Measurements from ENCODE around the gene SOX10.

The SOX10 gene

DNA sequence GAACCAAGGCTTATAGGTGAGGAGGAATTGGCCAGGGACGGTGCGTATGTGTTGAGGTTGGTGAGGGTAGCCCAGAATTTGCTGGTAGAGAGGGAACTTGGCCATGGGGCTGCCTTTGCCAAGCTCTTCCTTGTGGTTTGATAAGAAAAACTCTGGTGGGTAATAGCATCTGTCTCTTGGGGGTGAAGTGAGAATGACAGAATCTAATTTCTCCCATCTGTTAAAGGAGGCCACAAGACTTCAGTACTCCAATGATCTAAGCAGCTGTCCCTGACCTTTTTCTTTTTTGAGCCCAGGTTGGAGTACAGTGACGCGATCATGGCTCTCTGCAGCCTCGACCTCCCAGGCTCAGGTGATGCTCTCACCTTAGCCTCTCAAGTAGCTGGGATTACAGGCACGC lies 36.9 kb upstream of the SOX10 start:
- Histone ChIP-seq H3K9me3 (ENCODE audit: insufficient read depth, low read depth, low read length) (no peaks in the 10 kb centered on the region), H3K79me2 (ENCODE audit: insufficient read depth, low read length) (no peaks in the 10 kb centered on the region), H3K9me2 (replicated peaks; ENCODE audit: low read depth, low read length) (no peaks in the 10 kb centered on the region), H4K20me1 (ENCODE audit: insufficient read depth, low read length, poor library complexity, severe bottlenecking) (no peaks in the 10 kb centered on the region), H3K4me1 (ENCODE audit: insufficient read depth, low read length, poor library complexity, severe bottlenecking) (peaks cover 22% of the 10 kb centered on the region), H3F3A (ENCODE audit: low read depth) (no peaks in the 10 kb centered on the region), H3K36me3 (ENCODE audit: insufficient read depth, low read length) (no peaks in the 10 kb centered on the region), H3K27me3 (ENCODE audit: insufficient read depth, low read length, poor library complexity, severe bottlenecking) (no peaks in the 10 kb centered on the region), H3K9ac (ENCODE audit: low read depth, low read length, poor library complexity, severe bottlenecking) (no peak overlapping the region), H3K4me3 (ENCODE audit: low read length, poor library complexity, severe bottlenecking) (no peak overlapping the region), H2AFZ (ENCODE audit: low read length) (0 out of 2 replicates have a peak overlapping the region, but pooled peaks have one; percentile 40), H3K4me2 (ENCODE audit: low read depth, low read length, poor library complexity, severe bottlenecking) (no peak overlapping the region)
- TF ChIP-seq, protein P1, sequence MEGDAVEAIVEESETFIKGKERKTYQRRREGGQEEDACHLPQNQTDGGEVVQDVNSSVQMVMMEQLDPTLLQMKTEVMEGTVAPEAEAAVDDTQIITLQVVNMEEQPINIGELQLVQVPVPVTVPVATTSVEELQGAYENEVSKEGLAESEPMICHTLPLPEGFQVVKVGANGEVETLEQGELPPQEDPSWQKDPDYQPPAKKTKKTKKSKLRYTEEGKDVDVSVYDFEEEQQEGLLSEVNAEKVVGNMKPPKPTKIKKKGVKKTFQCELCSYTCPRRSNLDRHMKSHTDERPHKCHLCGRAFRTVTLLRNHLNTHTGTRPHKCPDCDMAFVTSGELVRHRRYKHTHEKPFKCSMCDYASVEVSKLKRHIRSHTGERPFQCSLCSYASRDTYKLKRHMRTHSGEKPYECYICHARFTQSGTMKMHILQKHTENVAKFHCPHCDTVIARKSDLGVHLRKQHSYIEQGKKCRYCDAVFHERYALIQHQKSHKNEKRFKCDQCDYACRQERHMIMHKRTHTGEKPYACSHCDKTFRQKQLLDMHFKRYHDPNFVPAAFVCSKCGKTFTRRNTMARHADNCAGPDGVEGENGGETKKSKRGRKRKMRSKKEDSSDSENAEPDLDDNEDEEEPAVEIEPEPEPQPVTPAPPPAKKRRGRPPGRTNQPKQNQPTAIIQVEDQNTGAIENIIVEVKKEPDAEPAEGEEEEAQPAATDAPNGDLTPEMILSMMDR (conservative IDR thresholded peaks at IDR 0.05; ENCODE audit: low read length), result no peak
- TF ChIP-seq EZH2phosphoT487 (IDR thresholded peaks at IDR 0.05; ENCODE audit: borderline replicate concordance), result no peak

DNA sequence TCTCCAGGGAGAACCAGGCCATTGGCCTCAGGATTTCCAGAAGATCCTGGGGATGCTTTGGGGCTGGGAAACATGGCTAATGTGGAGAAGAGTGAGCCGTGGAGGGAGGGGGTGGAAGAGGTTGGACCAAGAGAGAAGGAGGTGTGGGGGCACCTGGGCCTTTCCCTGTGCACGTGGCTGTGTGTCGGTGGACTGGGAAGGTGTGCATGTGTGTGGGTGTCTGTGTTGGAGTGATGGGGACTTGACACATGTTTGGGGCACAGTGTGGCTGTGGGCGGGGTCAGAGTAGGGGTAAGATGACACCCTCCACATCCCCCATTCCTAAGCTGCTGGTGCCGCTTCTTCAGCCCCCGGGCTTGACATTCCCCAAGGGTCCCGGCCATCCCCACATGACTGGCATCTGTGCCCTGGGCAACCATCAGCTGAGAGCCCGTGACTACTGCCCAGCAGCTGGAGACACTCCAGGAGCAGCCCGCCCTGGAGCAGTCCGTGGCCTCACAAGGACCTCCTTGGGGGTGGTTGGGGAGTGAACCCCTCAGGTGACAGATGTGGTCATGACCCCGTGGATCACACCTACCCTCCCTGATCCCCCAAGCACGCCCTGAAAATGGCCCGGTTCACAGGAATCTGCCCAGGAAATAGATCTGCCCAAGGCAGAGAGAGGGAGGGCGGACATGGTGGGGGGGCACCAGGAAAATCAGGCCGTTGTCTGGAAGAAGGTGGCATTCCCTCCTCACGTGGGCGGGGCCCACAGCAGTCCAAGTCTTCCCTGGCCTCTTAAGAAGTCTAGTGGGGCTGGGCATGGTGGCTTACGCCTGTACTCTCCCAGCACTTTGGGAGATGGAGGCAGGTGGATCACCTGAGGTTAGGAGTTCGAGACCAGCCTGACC lies 34.8 kb upstream of the SOX10 start:
- H3K79me2 ChIP-seq (ENCODE audit: insufficient read depth, low read length), result no peaks in the 10 kb centered on the region
- no peaks in the 10 kb centered on the region for H4K20me1 ChIP-seq (ENCODE audit: insufficient read depth, low read length, poor library complexity, severe bottlenecking)
- peaks cover 22% of the 10 kb centered on the region for H3K4me1 ChIP-seq (ENCODE audit: insufficient read depth, low read length, poor library complexity, severe bottlenecking)
- no peaks in the 10 kb centered on the region for H3K36me3 ChIP-seq (ENCODE audit: insufficient read depth, low read length)
- no peaks in the 10 kb centered on the region for H3F3A ChIP-seq (ENCODE audit: low read depth)
- H3K9me3 ChIP-seq (ENCODE audit: insufficient read depth, low read depth, low read length), result no peaks in the 10 kb centered on the region
- no peaks in the 10 kb centered on the region for H3K27me3 ChIP-seq (ENCODE audit: insufficient read depth, low read length, poor library complexity, severe bottlenecking)
- H2AFZ ChIP-seq (ENCODE audit: low read length), result no peak overlapping the region
- no peak overlapping the region for H3K4me3 ChIP-seq (ENCODE audit: low read length, poor library complexity, severe bottlenecking)
- H3K9ac ChIP-seq (ENCODE audit: low read depth, low read length, poor library complexity, severe bottlenecking), result no peak overlapping the region
- H3K4me2 ChIP-seq (ENCODE audit: low read depth, low read length, poor library complexity, severe bottlenecking), result no peak overlapping the region
- H3K9me2 ChIP-seq (replicated peaks; ENCODE audit: low read depth, low read length), result no peaks in the 10 kb centered on the region
- TF ChIP-seq EZH2phosphoT487 (IDR thresholded peaks at IDR 0.05; ENCODE audit: borderline replicate concordance), result no peak
- TF ChIP-seq, protein P1 (conservative IDR thresholded peaks at IDR 0.05; ENCODE audit: low read length), result no peak

DNA sequence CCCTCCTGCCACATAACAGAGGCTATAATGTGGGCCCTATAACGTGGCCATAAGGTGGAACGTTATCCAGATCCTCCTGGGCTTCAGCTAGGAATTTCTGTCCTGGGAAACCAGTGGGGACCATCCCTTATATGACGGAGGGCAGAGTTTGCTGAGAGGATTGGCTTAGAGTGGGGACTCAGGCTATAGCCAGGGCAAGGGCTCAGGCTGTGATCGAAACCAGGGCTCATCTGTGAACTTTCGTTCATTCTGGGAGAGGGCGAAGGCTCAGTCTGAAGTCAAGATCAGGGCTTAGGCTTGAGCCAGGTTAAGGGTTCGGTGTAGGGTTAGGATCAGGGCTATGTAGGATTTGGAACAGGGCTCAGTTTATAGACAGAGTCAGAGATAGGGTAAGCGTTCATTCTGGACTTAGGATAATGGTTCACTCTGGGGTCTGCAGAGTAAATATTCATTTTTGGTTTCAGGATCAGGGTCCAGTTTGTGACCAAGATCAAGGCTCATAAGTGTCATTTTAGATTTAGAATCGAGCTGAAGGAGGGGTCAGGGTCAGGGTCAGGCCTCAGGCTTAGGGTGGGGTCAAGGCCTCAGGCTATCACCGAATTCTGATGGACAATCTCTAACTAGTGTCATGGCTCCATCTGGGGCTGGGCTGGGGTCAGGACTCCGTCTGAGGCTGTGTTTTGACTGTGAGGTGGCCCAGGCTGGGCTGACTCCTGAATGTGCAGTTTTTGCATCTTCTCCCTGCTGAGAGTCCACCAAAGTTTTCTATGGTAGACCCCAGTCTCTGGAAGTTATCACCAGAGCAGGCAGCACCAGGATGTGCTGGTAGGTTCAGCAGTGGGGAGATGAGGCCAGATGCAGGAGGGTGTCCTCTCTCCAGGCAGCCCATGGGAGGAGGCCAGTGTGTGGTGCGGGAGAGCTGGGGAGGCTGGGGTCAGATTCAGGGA lies 33.9 kb upstream of the SOX10 start:
- peak overlapping the region; percentile 49 for H2AFZ ChIP-seq (ENCODE audit: low read length)
- H3K36me3 ChIP-seq (ENCODE audit: insufficient read depth, low read length), result no peaks in the 10 kb centered on the region
- no peaks in the 10 kb centered on the region for H3K27me3 ChIP-seq (ENCODE audit: insufficient read depth, low read length, poor library complexity, severe bottlenecking)
- H3F3A ChIP-seq (ENCODE audit: low read depth), result no peaks in the 10 kb centered on the region
- H3K9ac ChIP-seq (ENCODE audit: low read depth, low read length, poor library complexity, severe bottlenecking), result peak overlapping the region; percentile 21
- H3K4me2 ChIP-seq (ENCODE audit: low read depth, low read length, poor library complexity, severe bottlenecking), result peak overlapping the region; percentile 55
- H3K9me2 ChIP-seq (replicated peaks; ENCODE audit: low read depth, low read length), result no peaks in the 10 kb centered on the region
- H3K79me2 ChIP-seq (ENCODE audit: insufficient read depth, low read length), result no peaks in the 10 kb centered on the region
- no peaks in the 10 kb centered on the region for H4K20me1 ChIP-seq (ENCODE audit: insufficient read depth, low read length, poor library complexity, severe bottlenecking)
- H3K9me3 ChIP-seq (ENCODE audit: insufficient read depth, low read depth, low read length), result no peaks in the 10 kb centered on the region
- no peak overlapping the region for H3K4me3 ChIP-seq (ENCODE audit: low read length, poor library complexity, severe bottlenecking)
- TF ChIP-seq, protein P1 (conservative IDR thresholded peaks at IDR 0.05; ENCODE audit: low read length), result no peak
- no peak for TF ChIP-seq EZH2phosphoT487 (IDR thresholded peaks at IDR 0.05; ENCODE audit: borderline replicate concordance)
- H3K4me1 ChIP-seq (ENCODE audit: insufficient read depth, low read length, poor library complexity, severe bottlenecking), result peaks cover 22% of the 10 kb centered on the region

Measured in Loucy (cell line).